Activated CD4-positive, CD25-positive, alpha-beta regulatory T cell treated with anti-CD3 and anti-CD28 coated beads, Interleukin-2, amount 50 U/mL, for 24 hours (primary cell): ENCODE data around the gene AKR1C4.
"Not testable (repeated sequence)": the region's sequence is repeated elsewhere in the genome, so short reads cannot be mapped to it uniquely, and the experiment has no call there.

Source experiments
- ATAC-seq, 2 donors: fragments of 150-1000 bp; cut with Tn5 transposase; one replicate each; pipeline ENCODE4 v1.10.0; 2021; ENCODE audit warnings: mild to moderate bottlenecking in 1 of 2, moderate library complexity in 1 of 2

AKR1C4 gene

DNA sequence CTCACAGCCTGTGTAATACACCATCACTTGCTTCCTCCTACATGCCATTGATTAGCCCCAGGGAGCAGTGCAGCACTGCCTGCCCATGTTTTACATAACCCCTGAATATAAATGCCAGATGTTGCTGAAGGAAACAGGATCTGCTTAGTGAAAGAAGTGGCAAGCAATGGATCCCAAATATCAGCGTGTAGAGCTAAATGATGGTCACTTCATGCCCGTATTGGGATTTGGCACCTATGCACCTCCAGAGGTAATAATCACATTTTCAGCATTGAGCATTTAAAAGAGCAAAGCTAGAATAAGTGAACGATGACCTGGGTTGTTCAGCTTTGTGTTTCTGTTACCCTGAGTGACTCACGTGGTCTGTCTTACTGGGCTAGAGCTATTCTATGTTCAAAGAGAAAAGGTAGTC, at the start of gene AKR1C4:
Gene AKR1C4, plus strand, starts transcription at position 136 of the 412 bp plus-strand sequence. Its CDS starts 31 bp downstream, at position 167.
- no peak for ATAC-seq

DNA sequence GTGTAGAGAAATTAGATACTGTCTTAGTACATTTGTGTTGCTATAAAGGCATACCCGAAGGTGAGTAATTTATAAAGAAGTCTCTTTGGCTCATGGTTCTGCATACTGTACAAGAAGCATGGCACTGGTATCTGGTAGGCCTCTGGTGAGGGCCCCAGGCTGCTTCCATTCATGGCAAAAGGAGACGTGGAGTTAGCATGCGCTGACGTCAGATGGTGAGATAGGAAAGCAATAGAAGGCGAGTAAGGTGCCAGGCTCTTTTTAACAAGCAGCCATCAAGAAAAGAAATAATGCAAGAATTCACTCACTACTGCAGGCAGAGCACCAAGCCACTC, 49.8 kb upstream of the AKR1C4 start:
- ATAC-seq, result no peak

DNA sequence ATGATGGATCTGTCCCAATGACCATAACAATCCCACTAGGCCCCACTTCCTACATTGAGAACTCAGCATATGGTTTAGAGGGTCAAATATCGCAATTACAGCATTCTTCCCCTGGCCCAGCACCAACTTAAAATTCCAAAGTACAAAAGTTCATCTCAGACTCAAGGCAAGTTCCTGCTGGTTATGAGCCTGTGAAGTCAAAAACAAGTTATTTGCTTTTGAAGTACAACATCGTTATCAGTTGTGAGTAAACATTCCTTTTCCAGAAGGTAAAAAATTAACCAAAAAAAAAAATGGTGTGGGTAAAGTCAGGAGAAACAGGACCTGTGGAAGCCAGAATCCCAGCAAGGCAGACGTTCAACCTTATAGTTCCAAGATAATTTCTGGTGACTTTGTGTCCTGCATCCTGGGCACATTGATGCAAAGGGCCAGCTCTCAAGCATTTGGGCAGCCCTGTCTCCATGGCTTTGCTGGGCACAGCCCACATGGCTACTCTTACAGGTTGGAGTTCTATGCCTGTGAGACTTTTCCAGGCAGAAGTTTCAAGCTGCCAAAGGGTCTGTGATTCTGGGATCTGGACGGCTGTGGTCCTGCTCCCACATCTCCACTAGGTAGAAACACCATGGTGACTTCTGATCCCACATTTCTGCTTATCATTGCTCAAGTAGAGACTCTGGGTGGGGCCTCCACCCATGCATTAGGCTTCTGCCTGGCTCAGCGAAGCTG, 49.2 kb upstream of the AKR1C4 start:
- no peak for ATAC-seq

DNA sequence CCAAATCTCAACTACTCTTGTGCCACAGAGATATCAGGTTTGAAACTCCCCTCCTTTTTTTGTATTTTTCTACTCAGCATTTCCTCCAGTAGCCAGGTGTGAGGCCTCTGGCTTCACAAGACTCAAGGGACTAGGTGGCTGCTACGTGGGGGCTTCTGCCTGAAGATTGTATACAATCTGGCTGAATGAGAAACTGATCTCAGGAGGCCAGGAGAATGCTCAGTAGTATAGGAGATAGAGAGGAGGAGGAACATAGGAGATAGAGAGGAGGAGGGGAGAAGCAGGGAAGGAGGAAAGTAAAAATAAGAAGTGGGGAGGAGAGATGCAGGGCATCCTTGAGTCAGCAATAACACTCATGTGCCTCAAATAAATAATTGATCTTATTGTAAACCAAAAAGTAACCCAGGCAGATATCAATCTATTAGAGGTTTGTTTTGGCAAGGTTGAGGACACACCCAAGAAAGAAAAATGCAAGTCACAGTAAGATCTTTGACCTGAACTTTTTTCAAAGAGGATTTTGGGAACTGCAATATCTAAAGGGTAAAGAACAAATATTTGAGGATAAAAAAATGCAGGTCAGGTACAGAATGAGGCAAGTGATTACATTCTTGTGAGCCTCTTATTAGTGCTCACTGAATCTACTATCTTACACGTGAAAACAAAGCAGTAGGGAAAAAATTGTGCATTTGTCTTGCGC, 48.5 kb upstream of the AKR1C4 start:
- ATAC-seq, result no peak

DNA sequence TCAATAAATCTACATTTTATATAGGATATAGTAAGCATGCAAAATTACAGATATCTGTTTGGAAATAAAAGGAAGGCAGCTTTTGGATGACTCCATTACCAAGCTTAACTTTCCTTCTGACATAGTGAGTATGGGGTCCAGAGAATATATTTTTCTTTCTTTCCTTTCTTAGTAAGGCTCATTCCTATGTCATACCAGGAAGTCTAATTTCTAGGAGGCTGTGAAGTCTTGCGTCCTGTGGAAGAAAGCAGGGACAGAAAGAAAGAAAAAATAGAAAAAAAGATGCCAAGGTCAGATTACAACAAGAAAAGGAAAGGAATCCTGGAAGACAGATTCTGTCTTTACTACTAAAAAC, 48.0 kb upstream of the AKR1C4 start:
- no peak for ATAC-seq

DNA sequence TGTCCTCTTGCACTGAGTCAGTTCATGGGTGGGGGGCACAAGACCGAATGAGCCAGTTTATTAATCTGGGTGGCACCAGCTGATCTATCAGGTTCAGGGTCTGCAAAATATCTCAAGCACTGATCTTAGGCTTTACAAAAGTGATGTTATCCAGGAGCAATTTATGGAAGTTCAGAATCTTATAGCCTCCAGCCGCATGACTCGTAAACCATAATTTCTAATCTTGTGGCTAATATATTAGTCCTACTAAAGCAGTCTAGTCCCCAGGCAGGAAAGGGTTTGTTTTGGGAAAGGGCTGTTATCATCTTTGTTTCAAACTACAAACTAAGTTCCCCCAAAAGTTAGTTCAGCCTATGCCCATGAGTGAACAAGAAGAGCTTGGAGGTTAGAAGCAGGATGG, 45.6 kb upstream of the AKR1C4 start:
- ATAC-seq, result no peak

DNA sequence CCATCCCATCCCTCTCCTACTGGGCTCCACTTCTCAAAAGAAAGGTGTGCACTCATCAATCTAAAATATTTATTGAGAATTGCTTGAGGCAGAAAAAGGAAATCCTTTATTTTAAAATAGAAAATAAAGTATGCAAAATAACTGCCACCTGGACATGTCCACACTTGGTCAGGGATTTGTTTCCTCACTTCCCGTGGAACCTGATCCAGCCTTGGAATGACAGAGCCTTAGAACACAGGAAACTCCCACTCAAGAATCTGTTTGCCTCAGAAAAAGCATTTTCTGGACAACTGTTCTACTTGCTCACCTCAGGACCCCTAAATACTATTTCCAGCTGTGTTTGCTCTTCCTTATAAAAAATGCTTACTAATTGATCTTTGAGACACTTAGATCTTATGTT, 40.7 kb upstream of the AKR1C4 start:
- no peak for ATAC-seq

DNA sequence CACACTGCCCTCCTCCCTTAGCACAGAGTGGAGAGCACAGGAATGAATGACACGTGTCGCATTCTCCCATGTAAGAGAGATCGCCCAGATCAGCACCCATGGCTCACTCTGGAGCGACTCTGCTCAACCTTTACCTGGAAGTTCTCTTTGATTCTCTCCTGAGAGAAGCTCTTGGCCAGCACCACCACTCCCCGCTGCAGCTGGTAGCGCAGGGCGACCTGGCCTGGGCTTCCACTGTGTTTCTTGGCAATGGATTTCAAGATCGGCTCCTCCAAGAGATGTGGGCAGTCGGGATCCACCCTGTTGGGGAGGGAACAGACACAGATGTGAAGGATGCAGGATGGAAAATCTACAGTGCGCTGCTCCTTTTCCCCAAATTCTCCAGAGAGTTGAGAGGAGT, 39.1 kb upstream of the AKR1C4 start:
- no peak for ATAC-seq

DNA sequence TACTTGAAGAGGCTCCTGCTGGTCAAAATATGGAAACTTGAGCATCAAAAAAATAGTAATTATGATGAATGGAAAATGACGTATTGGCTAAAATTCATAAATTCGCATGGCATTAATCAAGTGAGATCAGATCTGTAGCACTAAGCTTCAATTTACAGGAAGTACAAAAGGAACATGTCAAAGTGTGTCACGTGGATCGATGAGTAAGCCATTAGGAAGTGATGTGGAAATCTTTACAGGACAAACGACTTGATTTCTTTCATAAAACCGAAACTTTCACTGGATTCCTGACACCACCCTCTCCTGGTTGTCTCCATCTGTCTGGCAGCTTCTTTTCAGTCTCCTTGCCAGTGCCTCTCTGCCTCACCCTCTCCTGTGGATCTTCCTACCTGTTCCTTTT, 37.5 kb upstream of the AKR1C4 start:
- no peak for ATAC-seq

DNA sequence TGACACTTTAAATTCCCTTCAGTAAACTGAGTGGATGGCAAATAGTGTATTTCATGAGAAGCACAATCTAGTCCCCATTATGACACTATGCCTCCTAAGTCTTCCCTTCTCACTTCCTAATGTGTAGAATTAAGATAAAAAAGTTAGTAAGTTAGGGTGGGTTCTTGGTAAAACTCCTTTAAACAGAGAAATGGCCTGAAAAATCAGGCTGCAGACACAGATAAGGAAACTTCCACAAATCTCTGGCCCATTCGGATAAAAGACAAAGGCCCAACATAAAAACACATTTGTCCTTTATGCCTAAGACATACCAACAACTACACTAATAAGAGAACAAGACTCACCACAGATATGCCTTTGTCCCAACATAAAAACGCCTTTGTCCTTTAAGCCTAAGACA, 33.1 kb upstream of the AKR1C4 start:
- no peak for ATAC-seq

DNA sequence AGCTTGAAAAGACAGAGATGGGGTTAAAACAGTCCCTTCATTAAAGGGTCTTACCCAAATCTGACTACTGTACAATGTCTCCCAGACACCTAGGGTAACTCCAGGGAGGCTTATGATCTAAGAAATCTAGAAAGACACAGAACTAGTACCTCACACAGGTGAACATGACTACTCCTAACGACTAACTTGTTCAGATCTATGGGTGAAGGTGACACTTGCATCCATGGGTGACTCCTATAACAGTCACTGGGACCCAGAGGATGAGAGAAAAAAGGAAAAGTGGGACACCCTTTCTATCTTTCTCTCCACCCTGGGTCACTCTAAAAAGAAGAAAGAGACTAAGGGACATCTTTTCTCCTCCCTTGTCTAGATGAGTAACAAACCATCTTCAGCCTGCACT, 30.9 kb upstream of the AKR1C4 start:
- no peak for ATAC-seq

DNA sequence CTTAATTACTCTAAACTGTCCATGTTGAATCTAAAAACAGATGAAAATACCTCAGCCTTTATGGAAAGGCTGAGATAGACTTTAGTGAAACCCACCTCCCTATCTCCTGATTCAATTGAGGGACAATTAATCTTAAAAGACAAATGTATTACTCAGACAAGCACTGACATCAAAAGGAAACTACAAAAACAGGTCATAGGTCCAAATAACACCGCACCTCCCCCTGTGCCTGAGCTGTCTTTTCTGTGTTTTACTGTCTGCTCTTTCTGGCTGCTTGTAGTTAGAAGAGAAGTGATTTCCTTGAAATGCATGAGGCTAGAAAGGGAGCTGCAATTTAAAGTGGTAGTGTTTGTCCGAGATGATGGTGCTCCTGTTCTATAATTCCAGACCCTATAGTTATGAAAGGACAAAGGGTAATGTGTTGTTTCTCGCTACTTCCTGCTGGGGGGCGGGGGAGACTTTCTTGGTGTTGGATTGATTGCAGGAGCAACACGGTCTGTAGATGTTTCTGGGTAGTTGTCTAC, 27.7 kb upstream of the AKR1C4 start:
- ATAC-seq, result peak; percentile 49 to 92

DNA sequence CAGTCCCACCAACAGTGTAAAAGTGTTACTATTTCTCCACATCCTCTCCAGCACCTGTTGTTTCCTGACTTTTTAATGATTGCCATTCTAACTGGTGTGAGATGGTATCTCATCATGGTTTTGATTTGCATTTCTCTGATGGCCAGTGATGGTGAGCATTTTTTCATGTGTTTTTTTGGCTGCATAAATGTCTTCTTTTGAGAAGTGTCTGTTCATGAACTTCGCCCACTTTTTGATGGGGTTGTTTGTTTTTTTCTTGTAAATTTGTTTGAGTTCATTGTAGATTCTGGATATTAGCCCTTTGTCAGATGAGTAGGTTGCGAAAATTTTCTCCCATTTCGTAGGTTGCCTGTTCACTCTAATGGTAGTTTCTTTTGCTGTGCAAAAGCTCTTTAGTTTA, 21.1 kb upstream of the AKR1C4 start:
- ATAC-seq, result not testable (repeated sequence)

DNA sequence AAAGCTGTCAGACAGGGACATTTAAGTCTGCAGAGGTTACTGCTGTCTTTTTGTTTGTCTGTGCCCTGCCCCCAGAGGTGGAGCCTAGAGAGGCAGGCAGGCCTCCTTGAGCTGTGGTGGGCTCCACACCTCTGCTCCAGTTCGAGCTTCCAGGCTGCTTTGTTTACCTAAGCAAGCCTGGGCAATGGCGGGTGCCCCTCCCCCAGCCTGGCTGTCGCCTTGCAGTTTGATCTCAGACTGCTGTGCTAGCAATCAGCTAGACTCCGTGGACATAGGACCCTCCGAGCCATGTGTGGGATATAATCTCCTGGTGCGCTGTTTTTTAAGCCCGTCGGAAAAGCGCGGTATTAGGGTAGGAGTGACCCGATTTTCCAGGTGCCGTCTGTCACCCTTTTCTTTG, 16.1 kb upstream of the AKR1C4 start:
- ATAC-seq, result not testable (repeated sequence)

DNA sequence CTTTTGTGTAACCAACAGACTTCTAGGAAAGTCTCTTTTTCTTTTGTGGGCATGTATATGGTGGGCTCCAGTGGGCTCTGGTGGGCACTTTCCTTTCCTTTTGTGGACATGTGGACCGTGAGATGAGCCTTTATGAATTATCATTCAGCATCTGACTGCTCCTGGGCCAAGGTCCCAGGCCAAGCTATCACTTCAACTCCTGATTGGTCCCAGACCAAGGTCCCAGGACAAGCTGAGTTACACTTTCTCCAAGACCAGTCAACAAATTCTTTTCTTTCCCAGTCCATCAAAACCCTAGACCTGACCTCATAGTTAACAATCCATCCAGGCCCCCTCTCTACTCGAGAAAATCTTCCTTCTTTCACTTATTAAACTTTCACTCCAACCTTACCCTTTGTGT, 12.7 kb upstream of the AKR1C4 start:
- ATAC-seq, result no peak

DNA sequence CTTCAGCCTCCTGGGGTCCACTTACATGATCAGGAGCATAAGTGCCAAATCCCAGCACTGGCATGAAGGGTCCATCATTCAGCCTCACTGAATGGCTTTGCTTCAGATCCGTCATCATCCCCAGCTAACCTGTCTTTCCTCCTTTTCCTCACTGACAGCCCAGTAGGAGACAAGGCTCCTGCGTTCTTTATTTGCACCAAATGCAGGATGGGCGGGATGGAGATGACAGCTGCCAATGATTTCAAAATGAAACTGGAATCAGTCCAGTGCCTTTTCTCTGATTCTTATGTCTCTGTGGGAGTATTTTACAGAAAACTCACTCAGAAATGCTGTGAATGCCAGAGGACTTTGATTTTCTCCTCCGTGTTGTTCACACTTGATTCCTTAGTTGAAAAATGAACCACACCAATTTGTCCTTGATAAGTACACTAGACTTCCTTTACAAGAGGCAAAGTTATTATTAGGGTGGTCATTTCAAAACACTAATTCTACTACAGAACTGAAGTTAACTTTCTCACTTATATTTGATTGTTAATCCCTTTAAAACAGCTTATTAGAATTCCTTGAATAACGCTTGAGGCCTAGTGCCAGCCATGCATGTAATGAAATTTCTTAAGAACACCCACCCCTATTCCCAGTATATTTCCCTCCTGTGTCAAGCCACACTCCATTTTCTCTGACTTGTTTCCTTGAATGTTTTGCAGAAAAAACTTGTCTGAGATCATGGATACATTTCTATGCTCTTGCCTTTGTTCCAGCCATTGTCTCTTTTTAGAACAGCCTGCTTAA, 11.5 kb upstream of the AKR1C4 start, which contains the start of gene AKR1C8:
Gene AKR1C8, minus strand, starts transcription at position 164 of the 789 bp plus-strand sequence. Its CDS starts 46 bp downstream, at position 118.
- ATAC-seq, result no peak

DNA sequence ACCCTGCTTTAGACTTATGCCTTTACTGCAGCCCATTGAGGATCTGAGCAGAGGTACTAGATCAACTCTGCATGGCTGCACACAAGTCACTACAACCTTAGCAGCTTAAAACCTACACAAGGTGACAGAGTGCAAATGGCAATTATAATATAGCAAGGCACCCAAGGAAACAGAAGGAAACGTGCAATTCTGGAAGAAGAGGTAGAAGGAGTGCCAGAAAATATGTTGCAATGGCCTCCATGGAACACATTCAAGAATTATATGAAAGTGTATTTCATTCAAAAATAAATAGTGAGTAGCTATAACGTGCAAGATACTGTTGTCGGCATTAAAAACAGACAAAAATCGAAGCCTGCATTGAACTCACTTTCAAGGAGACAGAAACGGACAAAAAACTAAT, 8.8 kb upstream of the AKR1C4 start:
- no peak for ATAC-seq

DNA sequence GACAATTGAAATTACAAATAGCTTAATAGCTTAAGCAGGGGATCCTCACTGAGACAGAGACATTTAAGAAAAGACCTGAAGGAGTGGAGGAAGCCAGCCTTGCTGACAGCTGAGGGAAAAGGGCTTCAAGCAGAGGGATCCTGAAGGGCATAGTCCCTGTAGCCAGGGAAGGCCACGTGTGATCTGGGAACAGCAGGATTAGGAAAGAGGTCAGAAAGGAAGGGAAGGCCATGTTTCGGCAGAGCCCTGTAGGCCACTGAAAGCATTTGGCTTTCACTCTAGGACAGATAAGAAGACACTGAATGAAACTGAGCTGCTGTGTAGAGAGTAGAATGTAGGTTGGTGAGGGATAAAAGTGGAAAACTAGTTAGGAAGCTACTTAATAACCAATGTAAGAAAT, 8.3 kb upstream of the AKR1C4 start:
- no peak for ATAC-seq

DNA sequence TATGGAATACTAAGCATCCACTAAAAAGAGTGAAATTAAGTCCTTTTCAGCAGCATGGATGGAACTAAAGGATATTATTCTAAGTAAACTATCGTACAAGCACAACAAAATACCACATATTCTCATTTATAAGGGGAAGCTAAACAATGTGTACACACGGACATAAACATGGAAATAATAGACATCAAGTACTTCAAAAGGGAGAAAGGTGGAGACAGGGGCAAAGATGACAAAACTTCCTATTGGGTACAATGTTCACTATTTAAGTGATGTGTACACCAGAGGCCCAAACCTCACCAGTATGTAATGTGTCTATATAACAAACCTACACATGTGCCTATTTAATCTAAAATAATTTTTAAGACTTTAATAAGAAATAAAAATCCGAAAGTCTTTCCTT, 2.2 kb upstream of the AKR1C4 start:
- no peak for ATAC-seq

DNA sequence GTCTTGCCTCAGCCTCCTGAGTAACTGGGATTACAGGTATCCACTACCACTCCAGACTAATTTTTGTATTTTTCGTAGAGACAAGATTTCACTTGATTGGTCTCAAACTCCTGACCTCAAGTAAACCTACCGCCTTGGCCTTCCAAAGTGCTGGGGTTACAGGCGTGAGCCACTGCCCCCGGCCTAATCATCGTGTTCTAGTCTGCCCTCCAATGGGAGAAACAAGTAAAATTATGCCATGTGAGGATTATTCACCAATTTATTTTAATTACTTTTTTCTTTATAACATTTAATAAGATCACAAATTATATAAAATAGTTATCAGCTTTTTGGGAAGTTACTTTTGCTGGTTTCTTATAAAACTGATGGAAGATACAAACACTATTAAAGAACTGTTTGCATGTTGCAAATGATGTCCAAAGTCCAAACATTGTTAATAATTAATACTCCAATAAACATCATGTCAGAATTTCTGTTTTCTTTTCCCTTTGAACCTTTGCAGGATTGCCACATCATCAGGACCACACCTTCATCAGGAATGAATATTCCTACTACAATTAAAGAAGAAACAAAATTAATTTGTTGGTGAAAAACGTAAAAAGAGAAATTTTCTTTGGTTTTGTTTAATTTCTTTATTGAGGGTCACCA, 786 bp upstream of the AKR1C4 start:
- ATAC-seq, result no peak

DNA sequence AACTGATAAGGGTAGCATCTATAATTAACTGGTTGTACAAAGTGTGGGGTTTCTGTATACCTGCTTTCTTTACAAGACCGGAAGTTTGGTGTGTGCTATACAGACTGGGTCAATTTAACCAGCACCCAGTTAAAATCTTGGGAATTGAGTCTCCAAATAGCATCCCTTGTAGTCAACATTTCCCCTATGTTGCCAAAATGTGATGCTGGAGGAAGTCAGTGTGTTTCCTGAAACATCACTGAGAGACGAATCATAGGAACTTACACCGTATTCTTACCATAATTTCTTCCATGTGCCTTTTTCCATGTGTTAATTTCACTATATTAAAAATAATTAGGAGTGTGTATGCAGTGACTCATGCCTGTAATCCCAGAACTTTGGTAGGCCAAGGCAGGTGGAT, 1.7 kb downstream of the AKR1C4 start:
- ATAC-seq, result no peak

DNA sequence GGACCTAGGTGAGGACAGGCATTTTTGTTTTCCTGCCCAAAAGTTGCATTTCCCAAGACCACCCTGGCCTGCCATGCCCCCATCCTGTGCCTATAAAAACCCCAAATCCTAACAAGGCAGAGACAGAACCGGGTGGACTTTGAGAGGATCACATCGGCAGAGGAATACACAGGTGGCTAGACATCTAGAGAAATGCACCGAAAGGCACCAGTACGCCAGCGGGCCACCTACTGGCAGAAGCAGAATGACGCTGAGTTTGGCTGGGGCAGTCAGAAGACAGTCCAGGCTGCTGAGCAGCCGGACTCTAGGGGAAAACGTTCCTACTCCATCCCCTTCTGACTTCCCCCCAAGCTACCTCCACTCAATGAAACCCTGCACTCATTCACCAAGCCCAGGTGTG, 2.8 kb downstream of the AKR1C4 start:
- ATAC-seq, result no peak

DNA sequence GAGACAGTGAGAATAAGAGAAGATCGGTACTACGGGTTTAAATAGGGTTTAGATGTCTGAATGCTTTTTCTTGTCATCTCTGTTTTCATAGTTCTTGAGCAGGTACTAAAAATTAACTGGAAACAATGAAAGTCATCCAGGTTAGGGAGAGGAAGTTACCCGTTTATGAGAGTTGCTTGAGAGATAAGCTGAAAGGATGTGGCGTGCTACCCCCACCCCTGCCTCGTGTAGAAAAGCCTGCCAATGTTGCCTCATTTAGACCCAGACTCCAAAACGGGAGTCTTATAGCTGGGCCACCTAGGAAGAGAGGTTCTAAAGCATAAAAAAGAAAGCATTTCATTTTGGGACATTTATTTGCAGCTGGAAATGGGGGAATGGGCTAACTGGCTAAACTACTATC, 10.2 kb downstream of the AKR1C4 start:
- no peak for ATAC-seq
